Activated CD8-positive, alpha-beta T cell treated with anti-CD3 and anti-CD28 coated beads, Interleukin-2, amount 10 ng/mL, durations not matched to agents 7 days and 5 days (primary cell): ENCODE measurements around the gene CLDN9. TPM values are rescaled to one million over a fixed set of nuclear protein-coding genes. Genes with fewer than 3 reads are reported as not detected.

ENCODE experiments used
- ATAC-seq: fragments of 150-1000 bp; cut with Tn5 transposase; one replicate; pipeline ENCODE4 v1.10.0; 2021; ENCODE audit warnings: moderate library complexity
- CTCF ChIA-PET: fragments of 350-600 bp; sonication (Branson Sonifier 250); formaldehyde crosslinking; loops from one replicate; lab custom pipeline; 2021; ENCODE audit warnings: antibody characterized with exemption; lab: Charles Lee
- POLR2A ChIA-PET: fragments of 350-600 bp; sonication (Branson Sonifier 250); formaldehyde crosslinking; loops from one replicate; lab custom pipeline; 2021; ENCODE audit warnings: antibody characterized with exemption; lab: Charles Lee
- DNase-seq: peaks from one replicate; pipeline ENCODE4 v3.0.0-alpha.2; 2020
- H3K27ac Mint-ChIP-seq: one replicate; pipeline ENCODE4 v1.8.0; 2021; ENCODE audit warnings: mild to moderate bottlenecking, mixed read lengths
- H3K27me3 Mint-ChIP-seq: one replicate; pipeline ENCODE4 v1.8.0; 2021; ENCODE audit warnings: low read depth, mixed read lengths
- H3K36me3 Mint-ChIP-seq: one replicate; pipeline ENCODE4 v1.8.0; 2021; ENCODE audit warnings: low read depth, mixed read lengths
- H3K4me1 Mint-ChIP-seq: one replicate; pipeline ENCODE4 v1.8.0; 2021; ENCODE audit warnings: low read depth, mixed read lengths
- H3K4me3 Mint-ChIP-seq: one replicate; pipeline ENCODE4 v1.8.0; 2021; ENCODE audit warnings: mild to moderate bottlenecking, mixed read lengths
- H3K9me3 Mint-ChIP-seq: one replicate; pipeline ENCODE4 v1.8.0; 2022; ENCODE audit warnings: mixed read lengths; ENCODE audit not compliant: insufficient read depth
- total RNA-seq, 2 experiments: library from RNA; stranded (reverse); gene quantifications; one replicate each; pipeline ENCODE4 v1.2.3, GENCODE V29; 2021

CLDN9 gene
- total RNA-seq, 2 experiments from 2014 or later = 0.16 TPM; not detected in 1

GRCh38 chr16:3026609-3027488, 14.1 kb downstream of the CLDN9 start:
- no peak overlapping the region for H3K27ac Mint-ChIP-seq
- peaks cover 15% of the 10 kb centered on the region for H3K27me3 Mint-ChIP-seq
- DNase-seq (no peak), ATAC-seq (no peak)
- no peak overlapping the region for H3K4me3 Mint-ChIP-seq
- H3K9me3 Mint-ChIP-seq = no peaks in the 10 kb centered on the region
- H3K36me3 Mint-ChIP-seq = peaks cover 25% of the 10 kb centered on the region
- H3K4me1 Mint-ChIP-seq = peaks cover 60% of the 10 kb centered on the region
- ChIA-PET CTCF (interaction anchor here (1.3 to 10.4 kb wide), 12 partner anchors 15 to 146 kb away, joined by 4 to 270 read pairs (median 10); partner anchors contain the start of genes BICDL2, CLDN9, MMP25 and PKMYT1), POLR2A (interaction anchor here (1.0 kb wide), 1 partner anchor 23 kb away, joined by 4 read pairs; no protein-coding TSS in a partner anchor)

- peaks cover 54% of the 10 kb centered on the region for H3K4me1 Mint-ChIP-seq
- no peak overlapping the region for H3K27ac Mint-ChIP-seq
- no peaks in the 10 kb centered on the region for H3K9me3 Mint-ChIP-seq
These were observed 14.7 kb downstream of the CLDN9 start for GRCh38 chr16:3027489-3027795.

GRCh38 chr16:3027983-3028715, 15.4 kb downstream of the CLDN9 start:
- Mint-ChIP-seq H3K27me3 (peaks cover 25% of the 10 kb centered on the region), H3K27ac (peak overlapping the region; percentile 63), H3K4me1 (peaks cover 50% of the 10 kb centered on the region), H3K36me3 (peaks cover 20% of the 10 kb centered on the region), H3K9me3 (no peaks in the 10 kb centered on the region), H3K4me3 (peak overlapping the region; percentile 61)
- ChIA-PET POLR2A (interaction anchor here (0.6 to 1.2 kb wide), 7 partner anchors 14 to 1328 kb away, joined by 3 to 4 read pairs (median 3); no protein-coding TSS in a partner anchor), CTCF (interaction anchor here (0.7 to 10.4 kb wide), 30 partner anchors 7 to 255 kb away, joined by 3 to 270 read pairs (median 6); partner anchors contain the start of genes BICDL2, CLDN6, CLDN9 and HCFC1R1)
- ATAC-seq (peak; percentile 46), DNase-seq (peak; percentile 90)

More at GRCh38 chr16:3027489-3027795, 14.7 kb downstream of the CLDN9 start:
- Mint-ChIP-seq H3K36me3 (peaks cover 23% of the 10 kb centered on the region), H3K27me3 (peaks cover 17% of the 10 kb centered on the region), H3K4me3 (no peak overlapping the region)
- ATAC-seq (no peak), DNase-seq (no peak)
- POLR2A ChIA-PET = interaction anchor here (1.0 to 1.2 kb wide), 3 partner anchors 15 to 84 kb away, joined by 3 to 4 read pairs (median 3); no protein-coding TSS in a partner anchor
- CTCF ChIA-PET = interaction anchor here (0.7 to 10.4 kb wide), 23 partner anchors 6 to 255 kb away, joined by 3 to 270 read pairs (median 9); partner anchors contain the start of genes BICDL2, CLDN6, CLDN9 and HCFC1R1

GRCh38 chr16:3028716-3029319, 16.1 kb downstream of the CLDN9 start:
- Mint-ChIP-seq H3K4me3 (peak overlapping the region; percentile 61), H3K9me3 (no peaks in the 10 kb centered on the region), H3K27me3 (peaks cover 31% of the 10 kb centered on the region), H3K27ac (peak overlapping the region; percentile 49), H3K36me3 (peaks cover 20% of the 10 kb centered on the region), H3K4me1 (peaks cover 48% of the 10 kb centered on the region)
- ChIA-PET POLR2A (interaction anchor here (0.9 to 1.6 kb wide), 4 partner anchors 14 to 48 kb away, joined by 3 to 11 read pairs (median 4); partner anchors contain the start of gene PKMYT1), CTCF (interaction anchor here (1.0 to 10.4 kb wide), 31 partner anchors 8 to 254 kb away, joined by 3 to 270 read pairs (median 6); partner anchors contain the start of genes BICDL2, CLDN6, CLDN9 and HCFC1R1)
- DNase-seq (no peak), ATAC-seq (no peak)

- peaks cover 18% of the 10 kb centered on the region for H3K36me3 Mint-ChIP-seq
- peak; percentile 58 for ATAC-seq
- ChIA-PET CTCF (interaction anchor here (0.6 to 10.4 kb wide), 13 partner anchors 9 to 136 kb away, joined by 3 to 270 read pairs (median 10); partner anchors contain the start of genes BICDL2, CLDN6, HCFC1R1 and IL32), POLR2A (interaction anchor here (0.6 to 1.6 kb wide), 5 partner anchors 12 to 267 kb away, joined by 3 to 11 read pairs (median 4); partner anchors contain the start of gene PKMYT1)
- DNase-seq = peak; percentile 68
- H3K27me3 Mint-ChIP-seq = peaks cover 39% of the 10 kb centered on the region
- H3K4me1 Mint-ChIP-seq = peaks cover 44% of the 10 kb centered on the region
- no peaks in the 10 kb centered on the region for H3K9me3 Mint-ChIP-seq
- peak overlapping the region; percentile 65 for H3K27ac Mint-ChIP-seq
- peak overlapping the region; percentile 65 for H3K4me3 Mint-ChIP-seq
These were observed 16.9 kb downstream of the CLDN9 start for GRCh38 chr16:3029491-3030221.

- H3K27ac Mint-ChIP-seq = no peak overlapping the region
These were observed 17.8 kb downstream of the CLDN9 start for GRCh38 chr16:3030222-3031212.

GRCh38 chr16:3032624-3033023, 19.9 kb downstream of the CLDN9 start:
- peaks cover 59% of the 10 kb centered on the region for H3K27me3 Mint-ChIP-seq
- H3K36me3 Mint-ChIP-seq = no peaks in the 10 kb centered on the region
- DNase-seq = no peak
- ATAC-seq = no peak
- H3K4me1 Mint-ChIP-seq = peaks cover 44% of the 10 kb centered on the region
- no peak overlapping the region for H3K4me3 Mint-ChIP-seq
- H3K9me3 Mint-ChIP-seq = no peaks in the 10 kb centered on the region
- POLR2A ChIA-PET = interaction anchor here (0.7 to 4.9 kb wide), 4 partner anchors 9 to 97 kb away, joined by 3 to 20 read pairs (median 4); partner anchors contain the start of genes HCFC1R1, MMP25, THOC6 and TNFRSF12A
- H3K27ac Mint-ChIP-seq = no peak overlapping the region
- CTCF ChIA-PET = interaction anchor here (1.2 to 10.4 kb wide), 11 partner anchors 11 to 133 kb away, joined by 3 to 270 read pairs (median 17); partner anchors contain the start of genes BICDL2, CLDN6, CLDN9 and HCFC1R1

More at GRCh38 chr16:3030222-3031212, 17.8 kb downstream of the CLDN9 start:
- CTCF ChIA-PET = interaction anchor here (0.6 to 10.4 kb wide), 19 partner anchors 9 to 138 kb away, joined by 3 to 270 read pairs (median 7); partner anchors contain the start of genes BICDL2, CLDN6, HCFC1R1 and IL32
- Mint-ChIP-seq H3K9me3 (no peaks in the 10 kb centered on the region), H3K4me1 (peaks cover 40% of the 10 kb centered on the region), H3K4me3 (peak overlapping the region; percentile 65), H3K36me3 (peaks cover 15% of the 10 kb centered on the region), H3K27me3 (peaks cover 46% of the 10 kb centered on the region)
- POLR2A ChIA-PET = interaction anchor here (1.1 to 1.6 kb wide), 7 partner anchors 12 to 50 kb away, joined by 3 to 15 read pairs (median 4); partner anchors contain the start of gene PKMYT1
- ATAC-seq (no peak), DNase-seq (no peak)

- ATAC-seq (no peak), DNase-seq (no peak)
- H3K27me3 Mint-ChIP-seq = peaks cover 66% of the 10 kb centered on the region
- ChIA-PET CTCF (interaction anchor here (0.9 to 10.4 kb wide), 6 partner anchors 9 to 93 kb away, joined by 3 to 270 read pairs (median 132); partner anchors contain the start of genes BICDL2, CLDN6, HCFC1R1 and MMP25), POLR2A (interaction anchor here (0.7 to 4.9 kb wide), 4 partner anchors 9 to 29 kb away, joined by 3 to 20 read pairs (median 4); partner anchors contain the start of genes HCFC1R1, THOC6 and TNFRSF12A)
- no peaks in the 10 kb centered on the region for H3K36me3 Mint-ChIP-seq
- no peak overlapping the region for H3K27ac Mint-ChIP-seq
- no peaks in the 10 kb centered on the region for H3K9me3 Mint-ChIP-seq
- no peak overlapping the region for H3K4me3 Mint-ChIP-seq
- peaks cover 18% of the 10 kb centered on the region for H3K4me1 Mint-ChIP-seq
These were observed 22.7 kb downstream of the CLDN9 start for GRCh38 chr16:3035289-3035971.
